K562 (cell line): ENCODE results near the gene GJB6. TPM values are rescaled to one million over a fixed set of nuclear protein-coding genes. Genes with fewer than 3 reads are reported as not detected.

Experiments used
- ATF3 ChIP-seq, 2 experiments: fragments of 450-650 bp in 1 of 2; sonication (generic) in 1 of 2; formaldehyde crosslinking in 1 of 2; IDR thresholded peaks in 1 of 2; conservative IDR thresholded peaks in 1 of 2; 2 replicates each; pipeline versions ENCODE4 v1.6.1 to v1.8.1; 2016 to 2023; ENCODE audit warnings: mild to moderate bottlenecking in 2 of 2, moderate library complexity in 2 of 2, inconsistent platforms in 1 of 2, missing genetic modification reagents in 1 of 2
- CCAR2 ChIP-seq: fragments of 200-400 bp; formaldehyde crosslinking; IDR thresholded peaks from 2 replicates; pipeline ENCODE4 v1.6.1; 2017; ENCODE audit warnings: mild to moderate bottlenecking, low read depth, low read length
- CEBPZ ChIP-seq: fragments of 150-350 bp; IDR thresholded peaks from 2 replicates; pipeline ENCODE4 v1.6.1; 2014; ENCODE audit warnings: low read depth, mild to moderate bottlenecking, low read length, borderline replicate concordance
- EP300 ChIP-seq: IDR thresholded peaks from 2 replicates; pipeline ENCODE4 v1.6.1; 2012; ENCODE audit warnings: low read length, improper control_type of control experiment
- MEF2A ChIP-seq: IDR thresholded peaks from 2 replicates; pipeline ENCODE4 v1.6.1; 2011; ENCODE audit warnings: low read depth, mild to moderate bottlenecking, low read length, moderate library complexity; ENCODE audit not compliant: control insufficient read depth
- PHF20 ChIP-seq: fragments of 450-650 bp; IDR thresholded peaks from 2 replicates; pipeline ENCODE4 v1.6.1; 2018; ENCODE audit not compliant: partially characterized antibody
- POLR2AphosphoS5 ChIP-seq: IDR thresholded peaks from 2 replicates; pipeline ENCODE4 v1.6.1; 2011; ENCODE audit warnings: mild to moderate bottlenecking, low read depth, low read length, moderate library complexity; ENCODE audit not compliant: control insufficient read depth, insufficient read depth
- ZNF146 ChIP-seq: IDR thresholded peaks from one replicate; pipeline ENCODE4 v1.6.1; 2018; ENCODE audit warnings: missing compliant biosample characterization; ENCODE audit not compliant: unreplicated experiment
- ZNF347 ChIP-seq: fragments of 450-650 bp; formaldehyde crosslinking; IDR thresholded peaks from 2 replicates; pipeline ENCODE4 v1.4.0; 2020; ENCODE audit warnings: low read depth, mild to moderate bottlenecking, moderate library complexity
- ZNF41 ChIP-seq: fragments of 250-450 bp; sonication (Bioruptor Pico); conservative IDR thresholded peaks from 2 replicates; pipeline ENCODE4 v1.4.0; 2020; ENCODE audit warnings: mild to moderate bottlenecking
- ZNF695 ChIP-seq: fragments of 450-650 bp; formaldehyde crosslinking; IDR thresholded peaks from 2 replicates; pipeline ENCODE4 v1.4.0; 2020; ENCODE audit warnings: mild to moderate bottlenecking, moderate library complexity
- ZNF717 ChIP-seq: fragments of 250-450 bp; sonication (Bioruptor Pico); IDR thresholded peaks from 2 replicates; pipeline ENCODE4 v1.5.0; 2021
- polyA plus RNA-seq, 8 experiments: library from polyadenylated mRNA; depleted of rRNA in 4 of 8; stranded (reverse) in 5 of 8; unstranded in 3 of 8; fragments of >200 nt; fragmentation: Nextera tagmentation in 2 of 8; fragmentation: Illumina TruSeq in 1 of 8; extraction: Ambion mirVana in 2 of 8; extraction: Trizol in 1 of 8; gene quantifications; 2 replicates each; pipeline versions ENCODE4 v1.2.1 to v1.2.3, GENCODE V29; 2011 to 2014; ENCODE audit warnings: inconsistent platforms in 1 of 8, missing spikeins in 1 of 8
- total RNA-seq, 7 experiments: library from RNA; depleted of rRNA in 6 of 7; stranded (reverse); fragments of >200 nt in 6 of 7; fragmentation: Illumina TruSeq in 2 of 7; extraction: Trizol in 2 of 7; gene quantifications; 2 replicates each; pipeline versions ENCODE4 v1.2.1 to v1.2.3, GENCODE V29; 2011 to 2021; ENCODE audit warnings: low replicate concordance in 1 of 7

Gene GJB6
- total and polyA plus RNA-seq, 9 of the 15 experiments (the other 6 are each of a cell fraction or from before 2014, with no cell fraction given), result not detected

- no peak for TF ChIP-seq ZNF347 (CRISPR knock-in tag)
- TF ChIP-seq POLR2AphosphoS5, result no peak
- TF ChIP-seq CCAR2, result no peak
- TF ChIP-seq ZNF695 (CRISPR knock-in tag), result no peak
- no peak for TF ChIP-seq ZNF146 (CRISPR knock-in tag)
- TF ChIP-seq PHF20, result no peak
- TF ChIP-seq ZNF717 (CRISPR knock-in tag), result no peak
- no peak for TF ChIP-seq EP300
- no peak for TF ChIP-seq ATF3 (IDR thresholded peaks at IDR 0.05)
- no peak for TF ChIP-seq ATF3 (CRISPR knock-in tag; conservative IDR thresholded peaks at IDR 0.05)
- TF ChIP-seq ZNF41, result no peak
- TF ChIP-seq CEBPZ, result no peak
- no peak for TF ChIP-seq MEF2A
Observed at GRCh38 chr13:20239748-20240147, 7.6 kb upstream of the GJB6 start (continued).
